ENCODE measurements around the gene ANKDD1B.

GRCh38 chr5:75610201-75610600, 1.1 kb upstream of the ANKDD1B start:
- no peak for TF ChIP-seq KLF16 (tag by site-specific recombination; IDR thresholded peaks at IDR 0.05)
- TF ChIP-seq, protein P1, sequence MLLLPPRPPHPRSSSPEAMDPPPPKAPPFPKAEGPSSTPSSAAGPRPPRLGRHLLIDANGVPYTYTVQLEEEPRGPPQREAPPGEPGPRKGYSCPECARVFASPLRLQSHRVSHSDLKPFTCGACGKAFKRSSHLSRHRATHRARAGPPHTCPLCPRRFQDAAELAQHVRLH (tag by site-specific recombination; IDR thresholded peaks at IDR 0.05) = no peak
- no peak for TF ChIP-seq CTCF (tag by site-specific recombination; IDR thresholded peaks at IDR 0.05)
- TF ChIP-seq ZNF639 (tag by site-specific recombination; IDR thresholded peaks at IDR 0.05) = no peak
- no peak for TF ChIP-seq ZNF362 (tag by site-specific recombination; IDR thresholded peaks at IDR 0.05)

All from HEK293 (cell line).